ENCODE data around the gene SYNGAP1.

Gene SYNGAP1

GRCh38 chr6:33421344-33421643, 1.4 kb downstream of the SYNGAP1 start:
- DNase-seq (ENCODE audit: low read depth) = no peak

DNA sequence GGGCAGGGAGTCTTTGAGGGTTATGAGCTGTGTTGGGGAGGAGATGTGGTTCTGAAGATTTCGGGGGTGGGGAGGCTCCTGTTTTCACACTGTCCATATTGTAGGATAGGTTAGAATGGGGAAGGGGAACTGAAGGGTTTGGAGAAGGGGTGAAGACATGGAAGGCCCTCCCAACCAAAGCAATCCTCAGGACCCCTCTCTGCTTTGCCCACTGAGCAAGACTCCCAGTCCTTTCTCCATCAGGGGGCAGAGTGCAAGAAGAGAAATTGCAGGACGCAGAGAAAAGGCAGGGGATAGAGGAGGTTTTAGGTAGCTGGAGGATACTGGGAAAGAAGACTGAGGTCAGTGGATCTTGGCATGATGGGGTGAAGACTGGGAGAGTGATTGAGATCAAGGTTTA, 3.9 kb downstream of the SYNGAP1 start:
- DNase-seq (ENCODE audit: low read depth) = no peak

- no peak for DNase-seq (ENCODE audit: low read depth)
Observed at GRCh38 chr6:33424855-33425667, 5.2 kb downstream of the SYNGAP1 start.

DNA sequence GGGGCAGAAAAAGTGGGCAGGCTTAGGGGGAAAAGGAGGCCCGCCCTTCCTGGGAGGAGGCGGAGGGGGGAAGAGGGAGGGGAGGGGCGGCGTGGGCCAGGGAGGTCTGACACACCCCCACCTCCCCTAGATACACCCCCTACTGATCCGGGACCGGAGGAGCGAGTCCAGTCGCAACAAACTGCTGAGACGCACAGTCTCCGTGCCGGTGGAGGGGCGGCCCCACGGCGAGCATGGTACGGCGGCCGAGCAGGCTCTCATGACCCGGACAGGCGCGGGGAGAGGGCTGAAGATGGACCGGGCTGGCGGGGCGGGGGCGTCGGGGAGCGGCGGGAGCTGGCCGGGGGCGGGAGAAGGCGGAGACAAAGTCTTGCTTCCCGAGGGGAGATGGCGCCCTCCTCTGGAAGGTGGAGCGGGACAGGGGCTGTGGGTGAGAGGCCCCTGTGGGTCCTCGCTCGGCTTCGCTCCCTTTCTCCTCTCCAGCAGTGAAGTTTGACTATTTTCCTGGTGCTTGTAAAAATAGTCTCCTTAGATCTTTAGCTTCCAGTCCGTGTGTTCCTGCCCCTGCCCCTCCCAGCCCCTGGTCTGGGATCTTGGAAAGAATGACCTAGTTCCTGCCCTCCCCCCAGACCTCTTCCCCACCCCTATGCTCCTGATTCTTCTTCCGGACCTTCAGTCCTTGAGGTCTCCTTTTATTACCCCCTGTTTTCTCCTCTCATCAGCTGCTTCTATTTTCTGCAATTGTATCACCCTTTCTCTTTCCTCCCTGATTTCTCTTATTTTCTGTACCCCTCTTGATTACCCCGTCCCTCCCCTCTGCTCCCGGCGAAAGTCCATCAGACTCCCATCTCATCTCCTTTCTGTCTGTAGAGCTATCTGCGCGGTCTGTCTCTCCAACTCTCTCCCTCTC, 6.1 kb downstream of the SYNGAP1 start:
- peak; percentile 76 for DNase-seq (ENCODE audit: low read depth)

- DNase-seq (ENCODE audit: low read depth) = no peak
Observed at GRCh38 chr6:33426590-33427511, 7.0 kb downstream of the SYNGAP1 start.

- peak; percentile 63 for DNase-seq (ENCODE audit: low read depth)
Observed at GRCh38 chr6:33427585-33428223, 7.8 kb downstream of the SYNGAP1 start.

DNA sequence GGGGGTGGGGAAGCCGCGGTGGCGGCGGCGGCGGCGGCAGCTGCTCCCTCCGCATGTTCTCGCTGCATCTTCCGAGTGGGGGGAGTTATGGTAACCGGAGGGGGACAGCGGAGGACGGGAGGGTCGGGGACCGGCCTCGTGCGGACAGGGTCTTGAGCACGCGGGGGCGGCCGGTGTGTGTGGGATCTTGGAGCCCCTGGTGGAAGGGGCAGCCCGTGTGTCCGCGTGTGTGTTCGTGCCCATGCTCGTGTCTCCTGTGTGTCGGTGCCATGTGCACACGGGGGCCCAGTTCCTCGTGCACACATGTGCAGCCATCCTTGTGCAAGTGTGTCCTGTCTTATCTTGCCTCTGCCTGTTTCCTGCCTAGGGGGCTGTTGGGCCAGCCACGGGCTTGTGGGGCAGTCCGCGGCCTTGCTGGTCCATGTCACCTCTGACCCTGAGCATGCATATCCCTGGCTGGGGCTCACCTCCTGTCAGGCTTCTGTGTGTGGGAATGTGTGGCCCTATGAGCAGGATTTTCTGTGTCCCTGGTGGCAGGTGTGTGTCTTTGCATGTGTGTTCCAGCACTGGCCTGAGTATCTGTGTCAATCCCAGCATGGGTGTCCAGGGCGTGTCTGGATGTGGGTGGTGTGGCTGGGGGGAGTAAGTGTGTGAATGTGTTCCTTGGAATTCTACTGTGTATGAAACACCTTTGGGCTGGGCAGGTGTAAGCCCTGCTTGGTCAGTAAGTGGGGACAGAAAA, 8.5 kb downstream of the SYNGAP1 start:
- DNase-seq (ENCODE audit: low read depth) = no peak

GRCh38 chr6:33428966-33429749, 9.3 kb downstream of the SYNGAP1 start:
- DNase-seq (ENCODE audit: low read depth) = no peak

- DNase-seq (ENCODE audit: low read depth) = no peak
Observed at GRCh38 chr6:33429750-33430052, 9.8 kb downstream of the SYNGAP1 start.

DNA sequence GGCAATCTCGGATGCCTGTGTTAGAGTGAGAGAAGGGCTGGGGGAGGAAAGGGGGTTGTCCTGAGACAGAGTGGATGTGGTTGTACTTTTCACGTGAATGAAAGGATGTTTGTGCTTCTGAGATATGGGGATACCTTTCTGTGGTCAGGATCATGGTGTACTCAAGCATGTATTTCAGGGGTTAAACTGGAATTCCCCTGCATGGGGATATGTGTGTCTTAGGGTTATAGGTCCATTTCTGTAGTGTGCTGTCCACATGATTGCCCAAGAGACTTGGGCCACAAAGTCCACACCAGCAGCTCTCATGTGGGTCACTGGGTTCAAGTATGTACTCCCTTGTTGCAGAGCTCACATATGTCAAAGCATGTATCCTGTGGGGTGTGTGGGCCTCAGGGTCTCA, 10.5 kb downstream of the SYNGAP1 start:
- DNase-seq (ENCODE audit: low read depth) = no peak

DNA sequence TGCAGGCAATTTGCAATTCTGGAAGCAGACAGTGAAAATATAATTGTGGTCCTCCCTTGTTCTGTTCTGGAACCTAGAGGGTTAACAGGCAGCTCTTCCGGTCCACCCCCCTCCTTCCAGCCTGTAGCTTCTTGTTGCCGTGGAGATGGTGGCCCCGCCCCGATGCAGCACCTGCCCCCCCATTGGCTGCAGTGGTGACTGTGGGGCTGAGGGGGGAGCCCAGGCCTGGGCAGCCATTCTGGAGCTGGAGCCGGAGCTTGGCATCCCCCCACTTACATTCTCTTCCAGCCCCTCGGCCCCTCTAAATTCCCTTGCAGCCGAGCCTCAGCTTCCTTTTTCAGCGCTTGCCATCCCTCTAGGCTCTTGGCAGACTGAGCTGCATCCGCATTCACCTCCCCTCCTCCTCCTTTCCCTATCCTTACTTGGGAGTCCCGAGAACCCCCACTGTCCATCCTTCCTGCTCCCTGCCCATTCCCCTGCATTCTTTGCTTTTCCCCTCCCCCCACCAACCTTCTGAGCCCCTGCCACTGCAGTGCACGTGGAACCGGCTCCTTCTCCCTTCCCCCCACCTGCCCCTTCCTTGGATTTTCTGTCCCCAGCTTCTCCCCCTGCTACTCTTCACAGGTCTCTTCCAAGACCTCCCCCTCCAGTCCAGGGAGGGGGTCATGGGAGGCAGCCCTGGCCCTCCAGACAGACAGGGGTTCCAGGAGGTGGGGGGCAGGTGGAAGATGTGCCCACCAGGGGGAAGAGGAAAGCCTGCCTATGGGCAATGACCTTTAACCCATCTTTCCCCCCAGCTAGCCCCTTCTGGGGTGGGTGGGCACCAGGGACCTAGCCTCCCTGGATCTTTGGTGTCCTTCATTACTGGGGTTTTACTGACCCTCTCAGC, 11.4 kb downstream of the SYNGAP1 start:
- peak; percentile 63 for DNase-seq (ENCODE audit: low read depth)

- no peak for DNase-seq (ENCODE audit: low read depth)
Observed at GRCh38 chr6:33431880-33432541, 12.1 kb downstream of the SYNGAP1 start.

- no peak for DNase-seq (ENCODE audit: low read depth)
Observed at GRCh38 chr6:33432546-33432945, 12.7 kb downstream of the SYNGAP1 start.

DNA sequence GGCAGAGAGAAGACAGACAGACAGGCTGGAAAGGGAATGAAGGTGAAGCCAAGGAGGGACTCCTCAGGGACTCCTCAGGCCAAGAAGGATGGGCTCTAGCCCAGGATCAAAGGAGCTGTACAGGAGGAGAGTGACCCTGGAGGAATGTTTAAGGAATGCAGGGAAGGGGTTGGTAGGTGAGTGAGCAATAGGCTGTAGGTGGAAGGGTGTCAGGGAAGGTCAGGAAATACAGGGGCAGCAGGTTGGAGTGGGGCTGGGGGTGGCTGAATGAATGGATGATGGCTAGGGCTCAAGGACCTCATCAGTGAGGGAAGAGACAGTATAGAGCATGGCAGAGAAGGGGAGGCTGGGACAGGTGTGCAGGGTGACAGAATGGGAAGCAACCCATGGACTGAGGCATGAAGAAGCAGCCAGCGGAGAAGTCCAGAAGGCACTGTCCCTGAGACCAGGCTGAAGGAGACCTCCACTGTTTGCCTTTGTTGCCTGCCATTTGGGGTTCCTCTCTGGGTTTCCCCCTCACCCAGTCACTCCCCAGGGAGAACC, 13.2 kb downstream of the SYNGAP1 start:
- no peak for DNase-seq (ENCODE audit: low read depth)

DNA sequence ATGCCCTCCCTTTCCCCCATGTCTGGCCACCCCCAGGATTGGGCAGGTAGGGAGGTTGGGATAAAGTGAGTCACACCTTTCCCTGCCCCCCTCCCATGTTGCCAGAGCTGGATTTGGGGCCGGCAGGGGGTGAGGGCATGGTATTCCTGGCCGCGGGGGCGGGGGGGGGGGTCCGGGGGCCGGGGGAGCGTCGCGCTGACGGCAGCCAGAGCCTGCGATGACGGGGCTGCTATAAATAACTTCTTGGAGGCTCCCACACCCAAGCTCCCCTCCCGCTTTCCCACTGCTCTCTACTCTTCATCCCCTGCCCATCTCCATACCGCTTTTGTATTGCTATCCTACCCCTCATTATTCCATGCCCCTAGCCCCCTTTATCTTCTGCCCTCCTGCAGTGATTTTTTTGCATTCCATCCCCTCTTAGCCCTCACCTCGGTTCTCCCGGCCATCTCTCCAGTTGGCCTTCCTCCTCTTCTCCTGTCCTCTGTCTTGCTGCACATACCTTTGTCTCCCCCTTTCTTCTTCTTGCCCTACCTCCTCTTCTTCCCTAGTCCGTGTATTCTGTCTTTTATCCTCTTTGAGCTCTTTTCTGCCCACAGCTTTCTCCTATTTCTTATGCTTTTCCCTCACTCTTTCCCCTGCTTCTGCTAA, 13.8 kb downstream of the SYNGAP1 start:
- DNase-seq (ENCODE audit: low read depth) = no peak

DNA sequence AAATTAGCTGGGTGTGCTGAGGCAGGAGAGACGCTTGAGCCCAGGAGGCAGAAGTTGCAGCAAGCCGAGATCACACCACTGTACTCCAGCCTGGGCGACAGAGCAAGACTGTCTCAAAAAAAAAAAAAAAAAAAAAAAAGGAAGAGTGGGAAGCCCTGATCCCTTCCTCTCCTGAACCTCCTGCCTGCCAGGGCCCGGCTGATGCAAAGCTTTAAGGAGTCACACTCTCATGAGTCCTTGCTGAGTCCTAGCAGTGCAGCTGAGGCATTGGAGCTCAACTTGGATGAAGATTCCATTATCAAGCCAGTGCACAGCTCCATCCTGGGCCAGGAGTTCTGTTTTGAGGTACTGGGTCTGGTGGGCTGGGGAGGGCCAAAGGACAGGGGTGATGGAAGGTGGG, 15.1 kb downstream of the SYNGAP1 start:
- DNase-seq (ENCODE audit: low read depth) = no peak

GRCh38 chr6:33437666-33438065, 17.8 kb downstream of the SYNGAP1 start:
- DNase-seq (ENCODE audit: low read depth) = no peak

DNA sequence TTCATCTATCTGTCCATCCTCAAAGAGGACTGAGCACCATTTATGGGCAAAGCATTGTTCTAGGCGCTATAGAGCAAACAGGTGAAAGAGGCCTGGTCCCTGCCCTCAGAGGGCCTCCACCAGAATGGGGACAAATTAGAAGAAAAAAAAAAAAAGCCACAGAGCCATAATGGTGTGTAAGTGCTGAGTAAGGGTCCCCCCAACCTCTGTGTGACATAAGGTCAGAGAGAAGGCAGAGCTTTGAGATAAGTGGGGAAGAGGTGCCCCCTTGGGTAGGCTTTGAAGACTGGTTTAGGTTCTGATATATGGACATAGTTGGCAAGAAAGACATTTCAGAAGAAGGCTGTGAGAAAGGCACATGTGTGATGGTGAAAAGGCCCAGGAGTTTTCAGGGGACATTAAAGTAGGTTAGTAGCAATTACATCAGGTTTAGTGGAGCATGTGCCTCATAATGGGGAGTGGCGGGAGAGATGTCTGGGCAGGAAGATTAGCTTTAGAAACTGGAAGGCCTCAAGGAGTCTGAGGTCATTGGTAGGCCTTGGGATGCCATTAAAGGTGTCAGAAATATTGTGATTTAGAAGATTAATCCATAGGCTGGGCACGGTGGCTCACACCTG, 19.2 kb downstream of the SYNGAP1 start:
- no peak for DNase-seq (ENCODE audit: low read depth)

Data from stimulated activated CD4-positive, alpha-beta T cell treated with anti-CD3 and anti-CD28 coated beads, Interleukin-2, amount 100 ng/mL, for 4 hours (primary cell).